WTC11 (cell line): ENCODE data around the gene NR2F1. TPM values are rescaled to one million over a fixed set of nuclear protein-coding genes. Genes with fewer than 3 reads are reported as not detected.

Experiments used
- ATAC-seq: fragments of 200-7000 bp; cut with Tn5 transposase; 2 replicates; pipeline ENCODE4 v1.10.0; 2021; ENCODE audit warnings: mild to moderate bottlenecking, moderate library complexity
- CTCF ChIA-PET: fragments of 300-600 bp; sonication (Branson Sonifier 250); formaldehyde crosslinking; loops from one replicate; lab custom pipeline; 2021; ENCODE audit warnings: antibody characterized with exemption; lab: Charles Lee
- POLR2A ChIA-PET: fragments of 350-600 bp; sonication (Branson Sonifier 250); formaldehyde crosslinking; loops from one replicate; lab custom pipeline; 2021; ENCODE audit warnings: antibody characterized with exemption; lab: Charles Lee
- DNase-seq: peaks from one replicate; pipeline ENCODE4 v3.0.0; 2021; ENCODE audit warnings: low spot score
- H3K27ac Mint-ChIP-seq: 2 replicates; pipeline ENCODE4 v1.8.0; 2021; ENCODE audit warnings: mixed read lengths
- H3K27me3 Mint-ChIP-seq: 2 replicates; pipeline ENCODE4 v1.8.0; 2021; ENCODE audit warnings: low read depth, mild to moderate bottlenecking, moderate library complexity, mixed read lengths
- H3K36me3 Mint-ChIP-seq: 2 replicates; pipeline ENCODE4 v1.8.0; 2021; ENCODE audit warnings: mixed read lengths
- H3K4me1 Mint-ChIP-seq: 2 replicates; pipeline ENCODE4 v1.8.0; 2022; ENCODE audit warnings: mixed read lengths
- H3K4me3 Mint-ChIP-seq: 2 replicates; pipeline ENCODE4 v1.8.0; 2021; ENCODE audit warnings: mild to moderate bottlenecking, moderate library complexity, mixed read lengths
- H3K9me3 Mint-ChIP-seq: 2 replicates; pipeline ENCODE4 v1.8.0; 2021; ENCODE audit warnings: mixed read lengths
- CREM ChIP-seq: sonication (generic); formaldehyde crosslinking; IDR thresholded peaks from 2 replicates; pipeline ENCODE4 v1.8.1; 2022; ENCODE audit warnings: mild to moderate bottlenecking, missing genetic modification reagents, moderate library complexity
- ERG ChIP-seq: fragments of 250-450 bp; sonication (Bioruptor Pico); IDR thresholded peaks from 2 replicates; pipeline ENCODE4 v1.8.0; 2021; ENCODE audit warnings: mild to moderate bottlenecking
- GABPB1 ChIP-seq: sonication (generic); formaldehyde crosslinking; IDR thresholded peaks from 2 replicates; pipeline ENCODE4 v1.8.1; 2023; ENCODE audit warnings: mild to moderate bottlenecking, missing genetic modification reagents
- GTF2I ChIP-seq: fragments of 250-450 bp; sonication (Bioruptor Pico); conservative IDR thresholded peaks from 2 replicates; pipeline ENCODE4 v1.4.0; 2021; ENCODE audit warnings: mild to moderate bottlenecking
- NR3C1 ChIP-seq: sonication (generic); formaldehyde crosslinking; conservative IDR thresholded peaks from 2 replicates; pipeline ENCODE4 v1.8.1; 2023; ENCODE audit warnings: low read depth, mild to moderate bottlenecking, missing genetic modification reagents
- PRDM15 ChIP-seq: sonication (generic); formaldehyde crosslinking; IDR thresholded peaks from 2 replicates; pipeline ENCODE4 v1.8.0; 2022; ENCODE audit warnings: missing genetic modification reagents
- PREB ChIP-seq: sonication (generic); formaldehyde crosslinking; IDR thresholded peaks from 2 replicates; pipeline ENCODE4 v1.8.1; 2022; ENCODE audit warnings: mild to moderate bottlenecking, missing genetic modification reagents, moderate library complexity, borderline replicate concordance
- ZMAT4 ChIP-seq: fragments of 250-450 bp; sonication (Bioruptor Pico); IDR thresholded peaks from 2 replicates; pipeline ENCODE4 v1.9.0; 2021; ENCODE audit warnings: mild to moderate bottlenecking
- ZNF138 ChIP-seq: sonication (generic); formaldehyde crosslinking; conservative IDR thresholded peaks from 2 replicates; pipeline ENCODE4 v1.8.1; 2022; ENCODE audit warnings: mild to moderate bottlenecking, moderate library complexity, missing genetic modification reagents
- ZNF232 ChIP-seq: sonication (generic); formaldehyde crosslinking; IDR thresholded peaks from 2 replicates; pipeline ENCODE4 v1.8.0; 2022; ENCODE audit warnings: mild to moderate bottlenecking, missing genetic modification reagents
- ZNF263 ChIP-seq: sonication (generic); formaldehyde crosslinking; IDR thresholded peaks from 2 replicates; pipeline ENCODE4 v1.8.1; 2022; ENCODE audit warnings: low read depth, mild to moderate bottlenecking, moderate library complexity, missing genetic modification reagents
- ZNF512 ChIP-seq: sonication (generic); formaldehyde crosslinking; IDR thresholded peaks from 2 replicates; pipeline ENCODE4 v1.8.1; 2022; ENCODE audit warnings: missing genetic modification reagents, borderline replicate concordance
- total RNA-seq: library from RNA; stranded (reverse); gene quantifications from 3 replicates; pipeline ENCODE4 v1.2.3, GENCODE V29; 2021

NR2F1 gene
- total RNA-seq, 1 experiment from 2014 or later, result 0.31 TPM

- no peak for ATAC-seq
- CTCF ChIA-PET, result no interaction called here
- POLR2A ChIA-PET, result no interaction called here
- TF ChIP-seq GTF2I (CRISPR knock-in tag) (no peak), CREM (CRISPR knock-in tag) (no peak), PREB (no peak), ERG (CRISPR knock-in tag) (no peak)
- Mint-ChIP-seq H3K4me3 (no peak overlapping the region), H3K27ac (no peak overlapping the region), H3K36me3 (no peaks in the 10 kb centered on the region), H3K9me3 (no peaks in the 10 kb centered on the region), H3K4me1 (peaks cover 37% of the 10 kb centered on the region), H3K27me3 (peaks cover 3% of the 10 kb centered on the region)
- no peak for DNase-seq
These were observed 33.6 kb downstream of the NR2F1 start for GRCh38 chr5:93616538-93617174.

- Mint-ChIP-seq H3K27ac (no peak overlapping the region), H3K27me3 (peaks cover 38% of the 10 kb centered on the region), H3K4me1 (peaks cover 28% of the 10 kb centered on the region), H3K9me3 (no peaks in the 10 kb centered on the region), H3K36me3 (no peaks in the 10 kb centered on the region), H3K4me3 (peak overlapping the region; percentile 91)
- no peak for TF ChIP-seq ZNF232 (CRISPR knock-in tag)
- no peak for TF ChIP-seq NR3C1
- no peak for TF ChIP-seq ZMAT4 (CRISPR knock-in tag)
- no peak for TF ChIP-seq PRDM15
- no peak for TF ChIP-seq ZNF138
- peak; percentile 19; the same call in 1 of the 2 replicates for TF ChIP-seq GABPB1 (CRISPR knock-in tag)
- no peak for TF ChIP-seq ZNF263 (CRISPR knock-in tag)
- TF ChIP-seq ZNF512 (CRISPR knock-in tag), result no peak
- peak; percentile 86 for ATAC-seq
- peak; percentile 75 for DNase-seq
- ChIA-PET CTCF (interaction anchor here (0.6 to 3.0 kb wide), 11 partner anchors 9 to 1088 kb away, joined by 3 to 20 read pairs (median 5); partner anchors contain the start of gene NR2F1), POLR2A (interaction anchor here (0.9 to 1.0 kb wide), 2 partner anchors 9 to 13 kb away, joined by 4 read pairs; no protein-coding TSS in a partner anchor)
These were observed 37.7 kb downstream of the NR2F1 start for GRCh38 chr5:93620487-93621326.
